Mammary epithelial cell (primary cell): ENCODE data around the gene BCAS3.

Experiments
- CTCF ChIP-seq, 2 donors: IDR thresholded peaks in 1 of 2; conservative IDR thresholded peaks in 1 of 2; 2 replicates each; pipeline ENCODE4 v1.5.1; 2011 to 2012; ENCODE audit warnings: inconsistent platforms in 2 of 2, low read length in 2 of 2, mild to moderate bottlenecking in 2 of 2, control low read depth in 1 of 2, low read depth in 1 of 2; ENCODE audit not compliant: insufficient read depth in 1 of 2; ENCODE audit errors: extremely low read depth in 1 of 2
- EZH2 ChIP-seq: IDR thresholded peaks from 2 replicates; pipeline ENCODE4 v1.6.1; 2012; ENCODE audit warnings: low read length, inconsistent platforms, borderline replicate concordance

- TF ChIP-seq CTCF (conservative IDR thresholded peaks at IDR 0.05 in 1 of 2, IDR thresholded peaks at IDR 0.05 in 1 of 2; ENCODE audit: extremely low read depth in 1 of 2, insufficient read depth in 1 of 2, low read depth in 1 of 2, low read length in 2 of 2) (no peak), EZH2 (no peak)
Observed at GRCh38 chr17:61239327-61239726, 561.7 kb downstream of the BCAS3 start.
